ENCODE results near the gene FBXW4. TPM values are rescaled to one million over a fixed set of nuclear protein-coding genes. Genes with fewer than 3 reads are reported as not detected.
A peak's percentile ranks its signal among the peaks of the same experiment; 100 is the strongest.

The FBXW4 gene
- total RNA-seq, 4 donors from 2014 or later, result 50.0 to 73.5 (median 54.3) TPM

- ATAC-seq (ENCODE audit: low FRiP score), result peak; percentile 85
- peak; percentile 82 for DNase-seq (ENCODE audit: low spot score)
- peak in 1 of 3 donors; percentile 37 for TF ChIP-seq CTCF (IDR thresholded peaks at IDR 0.05)
Observed at GRCh38 chr10:101569622-101570427, 125.1 kb downstream of the FBXW4 start.

- ATAC-seq (ENCODE audit: low FRiP score) (no peak), DNase-seq (ENCODE audit: low spot score) (no peak)
- no peak for TF ChIP-seq CTCF (IDR thresholded peaks at IDR 0.05)
Observed at GRCh38 chr10:101569323-101569621, 125.7 kb downstream of the FBXW4 start.

GRCh38 chr10:101568054-101568745, 126.8 kb downstream of the FBXW4 start:
- no peak for ATAC-seq (ENCODE audit: low FRiP score)
- TF ChIP-seq CTCF (IDR thresholded peaks at IDR 0.05), result no peak
- no peak for DNase-seq (ENCODE audit: low spot score)

GRCh38 chr10:101567165-101568006, 127.6 kb downstream of the FBXW4 start:
- no peak for TF ChIP-seq CTCF (IDR thresholded peaks at IDR 0.05)
- DNase-seq (ENCODE audit: low spot score) (no peak), ATAC-seq (ENCODE audit: low FRiP score) (no peak)

GRCh38 chr10:101566333-101567164, 128.4 kb downstream of the FBXW4 start:
- DNase-seq (ENCODE audit: low spot score) (no peak), ATAC-seq (ENCODE audit: low FRiP score) (no peak)
- no peak for TF ChIP-seq CTCF (IDR thresholded peaks at IDR 0.05)

- DNase-seq (ENCODE audit: low spot score) (no peak), ATAC-seq (ENCODE audit: low FRiP score) (no peak)
- no peak for TF ChIP-seq CTCF (IDR thresholded peaks at IDR 0.05)
Observed at GRCh38 chr10:101565936-101566332, 129.0 kb downstream of the FBXW4 start.

Measured in omental fat pad (tissue), 4 donors.